OCI-LY7 (cell line): ENCODE results near the gene CMTM7.

ENCODE experiments used
- CTCF ChIP-seq: fragments of 200-600 bp; sonication (generic); conservative IDR thresholded peaks from 2 replicates; pipeline ENCODE4 v1.5.1; 2014; ENCODE audit warnings: mild to moderate bottlenecking, antibody characterized with exemption, low read length, moderate library complexity, mixed read lengths
- EZH2phosphoT487 ChIP-seq: fragments of 200-600 bp; sonication (generic); IDR thresholded peaks from 2 replicates; pipeline ENCODE4 v1.6.1; 2018; ENCODE audit warnings: low read depth, borderline replicate concordance, mild to moderate bottlenecking, mixed run types, antibody characterized with exemption, low read length, moderate library complexity, mixed read lengths

GRCh38 chr3:32384938-32385337, 6.7 kb upstream of the CMTM7 start:
- TF ChIP-seq CTCF (no peak), EZH2phosphoT487 (no peak)
